LNCAP (cell line): Measurements from ENCODE around the gene GDPD1.

ENCODE experiments used
- TF ChIP-seq, protein P1 (sequence below): fragments of 450-650 bp; IDR thresholded peaks from 2 replicates; pipeline ENCODE4 v1.5.1; 2017; ENCODE audit warnings: mild to moderate bottlenecking

The GDPD1 gene

DNA sequence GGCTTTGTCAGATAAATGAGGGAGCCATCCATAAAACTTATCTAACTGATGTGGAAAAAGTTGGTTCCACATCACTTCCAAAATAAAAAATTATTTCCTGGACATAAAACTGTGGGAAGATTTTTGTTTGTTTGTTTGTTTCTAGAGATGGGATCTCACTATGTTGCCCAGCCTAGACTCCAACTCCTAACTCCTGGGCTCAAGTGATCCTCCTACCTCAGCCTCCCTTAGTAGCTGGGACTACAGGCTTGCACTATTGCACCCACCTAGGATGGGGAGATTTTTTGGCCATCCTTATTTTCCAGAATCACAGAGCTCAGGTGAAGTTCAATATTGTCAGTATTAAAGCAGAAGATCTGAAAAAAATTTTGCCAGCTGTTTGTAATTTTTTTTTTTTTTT, 34.3 kb upstream of the GDPD1 start:
- TF ChIP-seq, protein P1, sequence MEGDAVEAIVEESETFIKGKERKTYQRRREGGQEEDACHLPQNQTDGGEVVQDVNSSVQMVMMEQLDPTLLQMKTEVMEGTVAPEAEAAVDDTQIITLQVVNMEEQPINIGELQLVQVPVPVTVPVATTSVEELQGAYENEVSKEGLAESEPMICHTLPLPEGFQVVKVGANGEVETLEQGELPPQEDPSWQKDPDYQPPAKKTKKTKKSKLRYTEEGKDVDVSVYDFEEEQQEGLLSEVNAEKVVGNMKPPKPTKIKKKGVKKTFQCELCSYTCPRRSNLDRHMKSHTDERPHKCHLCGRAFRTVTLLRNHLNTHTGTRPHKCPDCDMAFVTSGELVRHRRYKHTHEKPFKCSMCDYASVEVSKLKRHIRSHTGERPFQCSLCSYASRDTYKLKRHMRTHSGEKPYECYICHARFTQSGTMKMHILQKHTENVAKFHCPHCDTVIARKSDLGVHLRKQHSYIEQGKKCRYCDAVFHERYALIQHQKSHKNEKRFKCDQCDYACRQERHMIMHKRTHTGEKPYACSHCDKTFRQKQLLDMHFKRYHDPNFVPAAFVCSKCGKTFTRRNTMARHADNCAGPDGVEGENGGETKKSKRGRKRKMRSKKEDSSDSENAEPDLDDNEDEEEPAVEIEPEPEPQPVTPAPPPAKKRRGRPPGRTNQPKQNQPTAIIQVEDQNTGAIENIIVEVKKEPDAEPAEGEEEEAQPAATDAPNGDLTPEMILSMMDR, result no peak

DNA sequence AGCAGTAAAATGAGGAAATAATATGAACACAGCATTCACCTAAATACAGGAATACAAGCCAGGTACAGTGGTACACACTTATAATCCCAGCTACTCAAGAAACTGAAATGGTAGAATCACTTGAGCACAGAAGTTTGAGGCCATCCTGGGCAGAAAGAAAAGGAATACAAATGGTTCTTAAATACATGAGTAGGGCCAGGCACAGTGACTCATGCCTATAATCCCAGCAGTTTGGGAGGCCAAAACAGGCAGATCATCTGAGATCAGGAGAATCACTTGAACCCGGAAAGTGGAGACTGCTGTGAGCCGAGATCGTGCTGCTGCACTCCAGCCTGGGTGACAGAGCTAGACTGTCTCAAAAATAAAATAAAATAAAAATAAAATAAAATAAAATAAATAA, 33.5 kb upstream of the GDPD1 start:
- TF ChIP-seq, protein P1, result no peak

DNA sequence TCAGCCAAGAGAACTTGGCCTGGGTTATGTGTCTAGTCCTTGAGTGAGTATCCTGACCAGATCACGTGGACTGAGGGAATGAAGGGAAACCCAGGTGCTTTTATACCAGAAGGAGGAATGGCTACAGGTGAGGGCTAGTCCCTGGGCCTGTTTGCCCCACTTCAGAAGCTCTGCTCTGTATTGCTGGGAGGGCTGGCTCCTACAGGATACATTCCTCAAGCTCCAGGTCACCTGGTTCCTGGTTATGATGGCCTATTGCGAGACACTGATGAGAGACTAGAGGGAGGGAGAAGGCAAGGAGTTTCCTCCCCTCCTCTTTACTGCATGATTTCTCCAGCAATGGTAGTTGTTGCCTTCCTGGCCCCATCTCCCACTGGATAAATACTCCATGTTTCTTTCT, 29.5 kb upstream of the GDPD1 start:
- TF ChIP-seq, protein P1, result no peak

DNA sequence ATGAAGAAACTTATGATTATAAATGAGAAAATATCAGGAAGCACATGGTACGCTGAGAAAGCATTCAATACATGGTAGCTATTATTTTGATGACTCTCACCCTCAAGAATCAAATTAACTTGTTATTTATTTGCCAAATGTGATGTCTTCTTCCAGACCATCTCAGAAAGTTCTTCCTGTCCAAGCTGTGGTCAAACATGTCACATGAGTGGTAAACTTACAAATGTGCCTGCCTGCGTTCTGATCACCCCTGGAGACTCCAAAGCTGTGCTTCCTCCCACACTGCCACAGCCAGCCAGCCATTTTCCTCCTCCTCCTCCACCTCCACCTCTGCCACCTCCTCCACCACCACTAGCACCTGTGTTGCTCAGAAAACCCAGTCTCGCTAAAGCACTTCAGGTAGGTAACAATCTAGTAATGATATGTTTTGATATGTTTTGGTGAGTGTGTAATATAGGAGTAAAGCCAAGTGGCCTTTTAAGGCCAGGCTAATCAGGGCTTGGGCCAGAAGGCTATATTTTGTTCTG, 26.9 kb upstream of the GDPD1 start:
- TF ChIP-seq, protein P1, result no peak

DNA sequence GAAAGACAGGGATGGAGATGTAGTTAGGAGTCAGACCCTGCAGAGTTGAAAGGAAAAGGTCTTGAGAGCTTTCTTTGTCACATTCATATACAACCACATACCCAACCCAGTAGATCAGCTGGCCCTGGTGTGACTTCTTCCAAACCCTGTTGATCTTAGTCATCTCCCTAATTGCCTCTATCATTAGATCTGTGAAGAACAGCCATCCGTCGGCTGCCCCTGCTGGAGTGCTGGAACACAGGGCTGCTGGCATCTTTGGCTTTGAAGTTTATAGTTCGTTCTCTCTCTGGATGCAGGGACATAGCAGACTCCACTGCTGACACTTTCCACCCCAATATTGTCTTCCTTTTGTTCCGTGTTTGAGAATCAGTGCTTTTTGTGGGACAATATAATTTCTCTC, 20.9 kb upstream of the GDPD1 start:
- TF ChIP-seq, protein P1, result no peak

DNA sequence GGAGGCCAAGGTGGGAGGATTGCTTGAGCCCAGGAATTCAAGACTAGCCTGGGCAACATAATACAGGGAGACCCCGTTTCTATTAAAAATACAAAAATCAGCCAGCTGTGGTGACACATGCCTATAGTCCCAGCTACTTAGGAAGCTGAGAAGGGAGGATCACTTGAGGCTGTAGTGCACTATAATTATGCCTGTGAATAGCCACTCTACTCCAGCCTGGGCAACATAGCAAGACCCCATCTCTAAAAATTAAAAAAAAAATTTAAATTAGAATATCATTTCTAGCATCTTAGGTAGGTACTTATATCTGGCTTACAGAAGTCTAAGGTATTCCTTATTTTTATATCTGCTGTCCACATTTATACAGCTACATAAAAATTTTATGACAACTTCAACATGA, 18.0 kb upstream of the GDPD1 start:
- TF ChIP-seq, protein P1, result no peak

DNA sequence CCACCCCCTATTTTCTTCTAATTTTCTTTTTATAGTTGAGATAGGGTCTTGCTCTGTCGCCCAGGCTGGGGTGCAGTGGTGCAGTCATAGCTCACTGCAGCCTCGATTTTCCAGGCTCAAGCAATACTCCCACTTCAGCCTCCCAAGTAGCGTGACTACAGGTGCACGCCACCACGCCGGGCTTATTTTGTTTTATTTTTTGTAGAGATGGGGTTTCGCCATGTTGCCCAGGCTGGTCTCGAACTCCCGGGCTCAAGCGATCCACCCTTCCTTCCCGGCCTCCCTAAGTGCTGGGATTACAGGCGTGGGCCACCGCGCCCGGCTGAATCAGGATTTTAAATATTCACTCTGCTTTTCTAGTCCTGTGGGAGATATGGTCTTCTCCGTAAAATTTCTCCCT, 941 bp upstream of the GDPD1 start:
- TF ChIP-seq, protein P1, result no peak

DNA sequence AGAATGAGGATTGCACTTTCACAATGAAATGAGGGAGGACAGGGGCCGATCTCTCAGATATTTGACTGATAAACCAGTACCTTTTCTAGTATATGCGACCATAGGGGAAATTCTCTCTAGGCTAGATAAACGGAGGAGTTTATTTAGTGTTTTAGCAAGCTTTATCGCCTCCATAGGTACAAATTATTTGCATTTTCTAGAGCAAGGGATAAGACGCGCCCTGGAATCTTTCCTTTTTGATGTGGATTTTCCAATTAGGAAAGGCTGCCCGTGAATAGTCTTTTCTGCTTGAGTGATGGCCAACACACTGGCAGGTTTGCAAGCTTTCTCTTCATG, 351 bp upstream of the GDPD1 start:
- TF ChIP-seq, protein P1, result no peak
